ENCODE data around the gene SMYD5. TPM values are rescaled to one million over a fixed set of nuclear protein-coding genes. Genes with fewer than 3 reads are reported as not detected.

SMYD5 gene
- total and polyA plus RNA-seq, 2 experiments from 2014 or later = 15.0 to 20.1 TPM

DNA sequence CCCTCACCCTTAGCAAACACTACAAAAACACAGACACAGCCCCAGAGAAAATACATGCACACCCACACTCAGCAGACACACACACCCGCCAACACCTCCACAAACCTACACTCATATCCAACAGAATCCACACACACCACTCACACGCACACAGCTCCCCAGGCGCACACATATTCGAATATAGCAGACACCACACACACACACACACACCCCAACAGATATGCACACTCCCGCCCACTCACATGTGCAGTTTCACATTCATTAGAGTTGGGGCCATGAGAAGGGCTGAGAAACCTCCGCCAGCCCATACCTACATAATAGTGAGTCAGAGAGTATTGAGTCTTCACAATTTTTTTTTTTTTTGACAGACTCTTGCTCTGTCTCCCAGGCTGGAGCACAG, 41.1 kb upstream of the SMYD5 start:
- WGBS, 2 experiments (ENCODE audit: low coverage in 1 of 2, low lambda C conversion rate in 2 of 2, missing lambda C conversion rate in 2 of 2) = 58 to 65% methylated on average over 6 of the region's 6 CpGs
- H3K36me3 ChIP-seq (ENCODE audit: low read depth) = no peaks in the 10 kb centered on the region
- H3K4me2 ChIP-seq (ENCODE audit: unreplicated experiment) = no peak overlapping the region
- TF ChIP-seq EZH2 (IDR thresholded peaks at IDR 0.05; ENCODE audit: insufficient read depth, poor library complexity, severe bottlenecking) = no peak
- TF ChIP-seq EZH2phosphoT487 (IDR thresholded peaks at IDR 0.05; ENCODE audit: insufficient read depth, low read depth) = no peak
- H3K27ac ChIP-seq = no peak overlapping the region
- H3K9me2 ChIP-seq (ENCODE audit: insufficient read depth) = no peaks in the 10 kb centered on the region
- no peaks in the 10 kb centered on the region for H4K20me1 ChIP-seq (ENCODE audit: insufficient read depth)
- H3K9me3 ChIP-seq (ENCODE audit: low read depth) = no peaks in the 10 kb centered on the region
- no peak overlapping the region for H2AFZ ChIP-seq
- 0 out of 2 replicates have a peak, but pooled peaks cover 3% of the 10 kb centered on the region for H3F3A ChIP-seq (ENCODE audit: insufficient read depth)
- no peaks in the 10 kb centered on the region for H3K4me1 ChIP-seq (ENCODE audit: insufficient read depth)
- no peak overlapping the region for H3K9ac ChIP-seq
- peak; percentile 65 for DNase-seq
- no peaks in the 10 kb centered on the region for H3K27me3 ChIP-seq (replicated peaks; ENCODE audit: insufficient read depth)
- no peak overlapping the region for H3K4me3 ChIP-seq
- in situ Hi-C loops (cut with MboI) = no loop called here
- H3K79me2 ChIP-seq (ENCODE audit: insufficient read depth) = no peaks in the 10 kb centered on the region

DNA sequence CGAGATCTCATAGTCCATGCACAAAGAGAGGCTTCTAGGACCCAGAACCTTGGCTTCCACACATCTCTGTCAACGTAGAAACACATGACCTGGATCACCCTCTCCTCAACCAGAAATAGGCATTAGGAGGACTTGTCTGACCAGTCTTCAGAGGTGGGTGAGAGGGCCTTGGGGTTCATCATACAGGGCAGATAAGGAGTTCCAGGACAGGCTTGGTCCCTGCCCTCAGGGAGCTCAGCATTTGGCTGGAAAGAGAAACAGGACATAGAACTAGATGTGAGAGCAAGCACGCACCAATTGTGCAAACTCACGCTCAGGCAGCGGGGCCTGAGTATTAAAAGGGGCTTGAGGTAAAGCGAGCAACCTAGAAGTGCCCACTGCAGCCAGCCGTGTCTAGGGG, 40.3 kb upstream of the SMYD5 start:
- Histone ChIP-seq H4K20me1 (ENCODE audit: insufficient read depth) (no peaks in the 10 kb centered on the region), H3K27ac (no peak overlapping the region), H3K4me3 (no peak overlapping the region), H3K9me2 (ENCODE audit: insufficient read depth) (no peaks in the 10 kb centered on the region), H3K4me1 (ENCODE audit: insufficient read depth) (no peaks in the 10 kb centered on the region), H3K4me2 (ENCODE audit: unreplicated experiment) (no peak overlapping the region), H3K27me3 (replicated peaks; ENCODE audit: insufficient read depth) (peaks cover 3% of the 10 kb centered on the region; the same call in 1 of the 2 replicates), H3K36me3 (ENCODE audit: low read depth) (no peaks in the 10 kb centered on the region), H2AFZ (no peak overlapping the region), H3K9me3 (ENCODE audit: low read depth) (no peaks in the 10 kb centered on the region), H3K79me2 (ENCODE audit: insufficient read depth) (no peaks in the 10 kb centered on the region), H3F3A (ENCODE audit: insufficient read depth) (0 out of 2 replicates have a peak, but pooled peaks cover 3% of the 10 kb centered on the region), H3K9ac (no peak overlapping the region)
- DNase-seq = no peak
- 89 to 90% methylated on average over 7 of the region's 7 CpGs for WGBS, 2 experiments (ENCODE audit: low coverage in 1 of 2, low lambda C conversion rate in 2 of 2, missing lambda C conversion rate in 2 of 2)
- in situ Hi-C loops (cut with MboI) = no loop called here
- no peak for TF ChIP-seq EZH2 (IDR thresholded peaks at IDR 0.05; ENCODE audit: insufficient read depth, poor library complexity, severe bottlenecking)
- TF ChIP-seq EZH2phosphoT487 (IDR thresholded peaks at IDR 0.05; ENCODE audit: insufficient read depth, low read depth) = no peak

DNA sequence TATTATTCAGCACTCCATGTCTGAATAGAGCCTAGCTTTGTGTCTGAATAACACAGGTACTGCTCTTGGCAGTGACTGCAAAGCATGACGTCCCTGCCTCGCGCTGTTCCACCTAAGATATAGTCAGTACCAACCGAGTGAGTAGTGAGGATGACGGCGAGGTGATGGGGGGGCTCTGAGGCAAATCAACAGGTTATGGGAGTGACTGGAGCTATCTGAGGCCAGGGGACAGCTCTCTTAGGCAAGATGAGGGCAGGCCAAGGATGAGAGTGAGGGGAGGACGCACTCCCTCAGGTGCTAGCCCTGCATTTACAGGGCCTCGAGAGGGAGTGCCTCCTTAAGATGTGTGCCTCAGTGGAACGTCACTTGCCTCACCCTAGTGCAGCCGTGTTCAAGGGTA, 39.8 kb upstream of the SMYD5 start:
- H4K20me1 ChIP-seq (ENCODE audit: insufficient read depth) = no peaks in the 10 kb centered on the region
- no peaks in the 10 kb centered on the region for H3K4me1 ChIP-seq (ENCODE audit: insufficient read depth)
- no peaks in the 10 kb centered on the region for H3K9me3 ChIP-seq (ENCODE audit: low read depth)
- peaks cover 6% of the 10 kb centered on the region; the same call in 1 of the 2 replicates for H3K27me3 ChIP-seq (replicated peaks; ENCODE audit: insufficient read depth)
- no peak overlapping the region for H2AFZ ChIP-seq
- no peak for DNase-seq
- TF ChIP-seq EZH2phosphoT487 (IDR thresholded peaks at IDR 0.05; ENCODE audit: insufficient read depth, low read depth) (no peak), EZH2 (IDR thresholded peaks at IDR 0.05; ENCODE audit: insufficient read depth, poor library complexity, severe bottlenecking) (no peak)
- in situ Hi-C loops (cut with MboI) = no loop called here
- no peak overlapping the region for H3K9ac ChIP-seq
- no peak overlapping the region for H3K27ac ChIP-seq
- H3K9me2 ChIP-seq (ENCODE audit: insufficient read depth) = no peaks in the 10 kb centered on the region
- no peak overlapping the region for H3K4me2 ChIP-seq (ENCODE audit: unreplicated experiment)
- no peaks in the 10 kb centered on the region for H3K79me2 ChIP-seq (ENCODE audit: insufficient read depth)
- H3K4me3 ChIP-seq = no peak overlapping the region
- WGBS, 2 experiments (ENCODE audit: low coverage in 1 of 2, low lambda C conversion rate in 2 of 2, missing lambda C conversion rate in 2 of 2) = 84 to 92% methylated on average over 10 of the region's 10 CpGs
- H3K36me3 ChIP-seq (ENCODE audit: low read depth) = no peaks in the 10 kb centered on the region
- H3F3A ChIP-seq (ENCODE audit: insufficient read depth) = 0 out of 2 replicates have a peak, but pooled peaks cover 3% of the 10 kb centered on the region

DNA sequence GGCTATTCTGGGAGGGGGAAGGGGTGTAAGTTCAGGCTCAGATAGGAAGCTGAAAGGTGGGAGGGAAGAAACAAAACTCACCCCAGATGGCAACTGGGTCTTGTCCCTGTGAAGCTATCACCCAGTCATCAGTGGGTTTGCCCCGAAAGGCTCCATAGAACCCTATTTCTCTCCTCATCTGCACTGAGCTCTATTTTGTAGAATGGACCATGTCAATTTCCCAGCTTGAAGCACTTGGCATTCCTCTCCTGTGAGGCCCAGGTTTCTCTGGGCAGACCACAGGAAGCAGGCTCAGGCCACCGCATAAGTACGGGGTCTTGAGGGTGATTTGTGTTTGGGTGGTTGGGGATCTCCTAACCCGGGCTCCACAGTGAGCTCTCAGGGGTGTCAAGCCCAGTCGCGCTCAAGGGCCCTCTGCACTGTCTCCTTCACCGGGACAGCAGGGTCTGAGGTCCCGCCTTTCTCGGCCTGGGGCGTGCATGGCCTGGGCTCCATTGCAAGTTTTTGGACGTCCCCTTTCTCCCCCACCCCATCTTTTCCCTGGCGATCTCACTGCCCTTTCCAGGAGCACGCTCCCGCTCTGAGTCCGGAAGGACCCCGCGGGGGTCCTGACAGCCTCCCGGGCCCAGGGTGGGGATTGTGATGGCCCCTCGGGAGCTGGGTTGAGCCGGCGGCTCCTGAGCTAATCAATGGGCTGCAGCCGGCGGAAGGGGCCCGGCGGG, 38.9 kb upstream of the SMYD5 start:
- Histone ChIP-seq H3K9ac (peak overlapping the region; percentile 47; the same call in 1 of the 2 replicates), H3K36me3 (ENCODE audit: low read depth) (no peaks in the 10 kb centered on the region), H4K20me1 (ENCODE audit: insufficient read depth) (no peaks in the 10 kb centered on the region), H3K4me2 (ENCODE audit: unreplicated experiment) (peak overlapping the region; percentile 68), H3K27me3 (replicated peaks; ENCODE audit: insufficient read depth) (peaks cover 15% of the 10 kb centered on the region), H3K4me1 (ENCODE audit: insufficient read depth) (no peaks in the 10 kb centered on the region), H3K27ac (no peak overlapping the region), H3K79me2 (ENCODE audit: insufficient read depth) (no peaks in the 10 kb centered on the region), H2AFZ (peak overlapping the region; percentile 98), H3K9me3 (ENCODE audit: low read depth) (no peaks in the 10 kb centered on the region), H3K9me2 (ENCODE audit: insufficient read depth) (no peaks in the 10 kb centered on the region), H3F3A (ENCODE audit: insufficient read depth) (0 out of 2 replicates have a peak, but pooled peaks cover 3% of the 10 kb centered on the region), H3K4me3 (peak overlapping the region; percentile 87)
- WGBS, 2 experiments (ENCODE audit: low coverage in 1 of 2, low lambda C conversion rate in 2 of 2, missing lambda C conversion rate in 2 of 2) = 53 to 59% methylated on average over 24 to 25 of the region's 25 CpGs
- DNase-seq = no peak
- TF ChIP-seq EZH2phosphoT487 (IDR thresholded peaks at IDR 0.05; ENCODE audit: insufficient read depth, low read depth) (no peak), EZH2 (IDR thresholded peaks at IDR 0.05; ENCODE audit: insufficient read depth, poor library complexity, severe bottlenecking) (no peak)
- in situ Hi-C loops (cut with MboI) = no loop called here
